Stimulated activated CD8-positive, alpha-beta memory T cell treated with anti-CD3 and anti-CD28 coated beads, Interleukin-12 subunit alpha, Interleukin-12 subunit beta, amount 100 ng/mL, for 24 hours (primary cell): ENCODE results near the gene LAMC1.

ENCODE experiments used
- DNase-seq: peaks from one replicate; pipeline ENCODE4 v3.0.0-alpha.2; 2020; ENCODE audit errors: extremely low read depth

Gene LAMC1

GRCh38 chr1:183021405-183022201 is 1.6 kb upstream of the LAMC1 start:
- no peak for DNase-seq

GRCh38 chr1:183022202-183023145 is 746 bp upstream of the LAMC1 start:
- no peak for DNase-seq

- DNase-seq, result no peak
Observed at GRCh38 chr1:183023601-183024316, 539 bp downstream of the LAMC1 start.

- no peak for DNase-seq
Observed at GRCh38 chr1:183024317-183025009, 1.2 kb downstream of the LAMC1 start.

GRCh38 chr1:183025010-183025337 is 1.8 kb downstream of the LAMC1 start:
- DNase-seq, result no peak

- DNase-seq, result no peak
Observed at GRCh38 chr1:183025782-183026774, 2.9 kb downstream of the LAMC1 start.

- no peak for DNase-seq
Observed at GRCh38 chr1:183027031-183027430, 3.8 kb downstream of the LAMC1 start.

GRCh38 chr1:183027791-183028190 is 4.6 kb downstream of the LAMC1 start:
- no peak for DNase-seq

GRCh38 chr1:183029591-183030000 is 6.4 kb downstream of the LAMC1 start:
- DNase-seq, result no peak

- no peak for DNase-seq
Observed at GRCh38 chr1:183030053-183030452, 6.8 kb downstream of the LAMC1 start.

GRCh38 chr1:183032122-183032921 is 9.1 kb downstream of the LAMC1 start:
- DNase-seq, result no peak

- DNase-seq, result no peak
Observed at GRCh38 chr1:183033205-183033604, 10.0 kb downstream of the LAMC1 start.

- no peak for DNase-seq
Observed at GRCh38 chr1:183034682-183035081, 11.5 kb downstream of the LAMC1 start.

GRCh38 chr1:183038333-183038866 is 15.2 kb downstream of the LAMC1 start:
- no peak for DNase-seq

GRCh38 chr1:183038913-183039312 is 15.7 kb downstream of the LAMC1 start:
- no peak for DNase-seq

- no peak for DNase-seq
Observed at GRCh38 chr1:183039330-183039729, 16.1 kb downstream of the LAMC1 start.

- DNase-seq, result no peak
Observed at GRCh38 chr1:183039985-183040447, 16.8 kb downstream of the LAMC1 start.

GRCh38 chr1:183040547-183040971 is 17.3 kb downstream of the LAMC1 start:
- no peak for DNase-seq

- DNase-seq, result no peak
Observed at GRCh38 chr1:183043254-183043653, 20.0 kb downstream of the LAMC1 start.
